ENCODE results near the gene TNRC18. TPM values are rescaled to one million over a fixed set of nuclear protein-coding genes. Genes with fewer than 3 reads are reported as not detected.

The TNRC18 gene
- total and polyA plus RNA-seq, 2 of the 8 experiments (the other 6 are each of a cell fraction or from before 2014, with no cell fraction given), result 1.7 to 8.6 TPM

GRCh38 chr7:5300366-5300765 is 123.3 kb downstream of the TNRC18 start:
- no peaks in the 10 kb centered on the region for H3K36me3 ChIP-seq (ENCODE audit: control insufficient read depth in 2 of 4, insufficient read depth in 4 of 4, low read length in 3 of 4)
- no peak overlapping the region for H2BK12ac ChIP-seq (ENCODE audit: low read depth, low read length)

More at GRCh38 chr7:5300366-5300765, 123.3 kb downstream of the TNRC18 start:
- Histone ChIP-seq H4K20me1 (replicated peaks in 1 of 2; ENCODE audit: control insufficient read depth in 1 of 2, insufficient read depth in 2 of 2, low read length in 2 of 2) (no peaks in the 10 kb centered on the region), H3K79me1 (ENCODE audit: low read depth, low read length) (no peaks in the 10 kb centered on the region), H3K14ac (ENCODE audit: insufficient read length) (no peak overlapping the region), H3K79me2 (ENCODE audit: control insufficient read depth in 1 of 2, insufficient read depth in 2 of 2, low read length in 2 of 2) (no peaks in the 10 kb centered on the region), H4K5ac (ENCODE audit: insufficient read length, low read depth, low read length) (no peak overlapping the region), H4K8ac (ENCODE audit: extremely low read depth, insufficient read depth, low read length) (no peak overlapping the region), H3K56ac (replicated peaks; ENCODE audit: insufficient read length, low read depth, low read length) (no peak overlapping the region), H3K4me2 (ENCODE audit: insufficient read depth in 1 of 2, low read depth in 2 of 2, low read length in 2 of 2) (no peak overlapping the region), H2AFZ (ENCODE audit: low read length) (no peak overlapping the region), H3K4ac (replicated peaks; ENCODE audit: insufficient read length, low read depth, low read length) (no peak overlapping the region), H2BK5ac (ENCODE audit: low read depth, low read length) (no peak overlapping the region), H2AK5ac (ENCODE audit: low read depth, low read length) (no peak overlapping the region), H2BK20ac (ENCODE audit: low read length) (no peak overlapping the region), H3K27me3 (replicated peaks in 1 of 4; ENCODE audit: control insufficient read depth in 3 of 4, extremely low read depth in 1 of 4, insufficient read depth in 3 of 4, low read length in 3 of 4) (peaks cover 0 to 12% (median 5%) of the 10 kb centered on the region in 4 experiments; a peak in 2 of 7 replicates), H3K27ac (ENCODE audit: low read depth, low read length) (no peak overlapping the region), H3K9ac (replicated peaks in 1 of 4; ENCODE audit: extremely low read depth in 1 of 4, low read depth in 3 of 4, low read length in 3 of 4) (no peak overlapping the region), H3K4me1 (replicated peaks in 1 of 4; ENCODE audit: control insufficient read depth in 3 of 4, insufficient read depth in 4 of 4, low read length in 3 of 4) (peaks cover 0 to 10% (median 3%) of the 10 kb centered on the region in 4 experiments; a peak in 3 of 7 replicates), H2BK15ac (ENCODE audit: low read length) (no peak overlapping the region), H2BK120ac (replicated peaks; ENCODE audit: low read depth, low read length) (no peak overlapping the region), H3K23ac (ENCODE audit: insufficient read length) (no peak overlapping the region), H3K18ac (ENCODE audit: extremely low read depth, low read length) (no peak overlapping the region), H3K4me3 (ENCODE audit: extremely low read depth in 1 of 4, insufficient read depth in 2 of 4, low read depth in 3 of 4, low read length in 4 of 4) (no peak overlapping the region), H4K91ac (replicated peaks; ENCODE audit: insufficient read length, low read length) (no peak overlapping the region), H3K23me2 (ENCODE audit: low read depth, low read length) (peaks cover 8% of the 10 kb centered on the region; the same call in 1 of the 2 replicates), H3K9me3 (ENCODE audit: insufficient read depth in 2 of 2, low read depth in 1 of 2, low read length in 1 of 2) (no peaks in the 10 kb centered on the region)
- 92% methylated on average over 20 of the region's 24 CpGs; no CpG with 5 or more reads in 1 of the 2 experiments for whole genome bisulfite sequencing, 2 experiments (ENCODE audit: extremely low coverage in 1 of 2, insufficient coverage in 1 of 2, insufficient read length in 1 of 2, insufficient replicate concordance in 2 of 2, low coverage in 1 of 2, low lambda C conversion rate in 2 of 2, missing lambda C conversion rate in 1 of 2)
- FAIRE-seq, result no peak
- POLR2A ChIA-PET (ENCODE audit: partially characterized antibody), result no interaction called here
- DNase-seq (ENCODE audit: low read depth in 1 of 2, low spot score in 2 of 2), result no peak
- no peak for TF ChIP-seq SIX5 (IDR thresholded peaks at IDR 0.05; ENCODE audit: low read depth, low read length)
- no peak for TF ChIP-seq BACH1 (IDR thresholded peaks at IDR 0.05; ENCODE audit: low read length)
- no peak for TF ChIP-seq YY1 (IDR thresholded peaks at IDR 0.05; ENCODE audit: low read depth, low read length)
- TF ChIP-seq EZH2 (IDR thresholded peaks at IDR 0.05; ENCODE audit: low read depth, low read length, severe bottlenecking), result no peak
- no peak for TF ChIP-seq RBBP5 (IDR thresholded peaks at IDR 0.05; ENCODE audit: borderline replicate concordance, low read depth, low read length)
- CTCF ChIA-PET (ENCODE audit: partially characterized antibody), result no interaction called here
